H54 (cell line): ENCODE data around the gene BIRC5.

Experiments used
- DNase-seq: peaks from one replicate; pipeline ENCODE4 v3.0.0; 2011; ENCODE audit warnings: low spot score, mixed read lengths; ENCODE audit not compliant: insufficient read length
- FAIRE-seq: peaks from 3 replicates; lab custom pipeline; 2011; peaks lifted over from hg19 to GRCh38; lab: Jason Lieb, UNC
- POLR2A ChIP-seq: IDR thresholded peaks from 2 replicates; pipeline ENCODE4 v1.6.1; 2011; ENCODE audit warnings: low read depth, mild to moderate bottlenecking, low read length

Gene BIRC5

DNA sequence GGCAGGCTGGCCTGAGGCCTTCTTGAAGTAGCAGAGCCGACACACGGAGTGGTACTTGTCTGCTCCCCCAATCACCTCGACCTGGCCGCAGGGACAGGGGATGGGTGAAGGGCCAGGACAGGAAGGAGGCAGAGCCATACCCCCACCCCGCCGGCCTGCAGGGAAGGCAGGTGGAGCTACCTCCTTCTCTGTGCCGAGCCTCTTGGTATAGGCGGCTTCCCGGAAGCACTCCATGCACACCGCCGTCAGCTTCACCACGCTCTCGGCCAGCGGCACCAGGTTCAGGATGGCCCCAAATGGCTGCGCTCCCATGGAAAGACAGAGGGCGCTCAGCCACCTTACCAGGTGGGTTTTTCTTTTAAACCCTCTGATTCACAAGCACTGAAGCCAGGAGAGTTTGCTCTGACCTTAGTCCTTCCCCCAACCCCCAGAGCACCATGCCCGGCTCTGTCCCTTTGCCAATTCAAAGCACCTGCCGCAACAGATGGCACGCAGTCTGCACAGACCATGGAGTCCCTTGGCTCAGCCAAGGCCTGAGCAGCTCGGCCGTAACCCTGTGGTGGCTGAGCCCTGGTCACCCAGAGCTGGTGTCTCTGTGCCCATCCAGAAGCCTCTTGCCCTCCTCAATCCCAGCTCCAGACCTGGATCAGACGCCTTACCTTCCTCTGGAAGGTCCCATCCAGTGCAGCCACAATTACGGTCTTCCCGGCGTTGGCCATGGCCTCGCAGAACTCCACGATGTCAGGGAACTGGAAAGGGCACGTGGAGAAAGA is 39.0 kb upstream of the BIRC5 start:
- no peak for TF ChIP-seq POLR2A
- FAIRE-seq (no peak), DNase-seq (no peak)

DNA sequence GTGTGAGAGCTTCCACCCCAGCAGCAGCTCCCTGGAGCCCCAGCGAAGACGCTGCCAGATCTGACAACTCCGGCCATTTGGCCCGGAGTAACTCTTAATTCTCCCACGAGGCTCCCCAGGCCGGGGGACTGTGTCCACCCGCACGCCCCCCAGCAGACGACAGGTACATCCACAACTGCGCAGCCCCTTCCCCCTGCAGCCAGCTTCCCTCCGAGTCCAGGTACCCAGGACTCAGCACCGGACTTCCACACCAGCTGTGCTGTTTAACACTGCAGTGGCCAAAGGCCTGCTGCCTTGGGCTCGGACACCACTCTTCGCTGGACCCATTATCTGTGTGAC is 38.4 kb upstream of the BIRC5 start:
- DNase-seq (no peak), FAIRE-seq (no peak)
- TF ChIP-seq POLR2A = no peak

DNA sequence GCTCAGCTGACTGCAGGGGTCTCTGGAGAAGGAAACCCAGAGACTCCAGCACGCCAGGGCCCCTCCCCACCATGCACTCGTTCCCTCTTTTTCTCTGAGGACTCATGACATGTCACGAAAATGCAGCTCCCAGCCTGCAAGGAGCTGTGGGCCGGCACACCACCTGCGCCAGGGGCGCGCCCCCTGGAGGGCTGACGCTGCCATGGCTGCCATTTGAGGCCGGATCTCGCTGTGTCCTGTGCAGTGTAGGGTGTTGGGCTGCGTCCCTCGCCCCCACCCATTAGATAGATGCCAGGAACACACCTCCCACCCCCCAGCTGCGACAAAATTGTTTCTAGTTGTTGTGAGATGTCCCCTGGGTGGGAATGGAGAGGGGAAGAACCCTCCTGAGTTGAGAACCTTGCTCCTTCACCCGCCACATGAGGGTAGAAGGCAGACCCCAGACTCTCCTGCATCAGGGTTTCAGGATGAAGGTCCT is 37.5 kb upstream of the BIRC5 start:
- TF ChIP-seq POLR2A = no peak
- FAIRE-seq = no peak
- DNase-seq = no peak

GRCh38 chr17:78179372-78179771 is 34.7 kb upstream of the BIRC5 start:
- DNase-seq (no peak), FAIRE-seq (no peak)
- TF ChIP-seq POLR2A = no peak

- no peak for FAIRE-seq
- no peak for TF ChIP-seq POLR2A
- DNase-seq = no peak
These were observed 34.0 kb upstream of the BIRC5 start for GRCh38 chr17:78180083-78180482.

- TF ChIP-seq POLR2A = no peak
- DNase-seq = no peak
- FAIRE-seq = no peak
These were observed 33.5 kb upstream of the BIRC5 start for GRCh38 chr17:78180508-78180907.

GRCh38 chr17:78182504-78182903 is 31.5 kb upstream of the BIRC5 start:
- DNase-seq = no peak
- no peak for TF ChIP-seq POLR2A
- no peak for FAIRE-seq

GRCh38 chr17:78183916-78184315 is 30.1 kb upstream of the BIRC5 start:
- no peak for TF ChIP-seq POLR2A
- DNase-seq = no peak
- no peak for FAIRE-seq

DNA sequence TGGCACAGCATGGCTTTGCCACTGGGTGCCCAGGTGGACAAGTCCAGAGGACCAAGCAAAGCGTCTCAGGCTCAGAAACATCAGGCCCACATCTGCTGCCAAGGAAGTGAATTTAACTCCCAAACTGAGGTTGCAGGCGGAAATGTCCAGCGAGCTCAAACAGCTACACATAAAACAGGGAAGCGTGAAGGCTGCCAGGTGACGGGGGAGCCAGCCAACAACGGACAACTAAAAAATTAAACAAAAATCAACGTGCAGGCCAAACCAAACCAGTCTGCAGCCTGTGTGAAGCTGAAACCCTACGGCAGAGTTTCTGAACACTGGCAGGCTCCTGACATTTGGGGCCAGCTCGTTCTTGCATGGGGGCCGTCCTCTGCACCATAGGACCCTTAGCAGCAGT is 29.7 kb upstream of the BIRC5 start:
- DNase-seq (no peak), FAIRE-seq (no peak)
- TF ChIP-seq POLR2A = no peak

DNA sequence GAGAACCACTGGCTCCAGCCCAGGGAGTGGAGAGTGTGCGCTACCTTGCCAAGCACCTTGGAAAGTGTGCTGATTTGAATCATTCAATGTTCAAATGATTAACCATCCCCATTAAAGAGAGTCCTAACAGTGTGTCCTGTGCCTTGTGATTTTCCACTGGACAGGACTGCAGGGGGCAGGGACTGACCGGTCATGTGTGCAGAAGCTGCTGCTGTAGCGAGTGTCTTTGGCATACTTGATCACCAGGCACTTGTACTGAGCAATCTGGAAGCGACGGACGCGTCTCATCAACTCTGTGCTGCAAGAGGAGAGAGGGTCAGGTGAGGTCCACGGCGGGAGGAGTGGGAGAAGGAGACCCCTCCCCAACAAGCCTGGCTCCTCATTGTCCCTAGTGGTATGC is 29.2 kb upstream of the BIRC5 start:
- no peak for FAIRE-seq
- no peak for TF ChIP-seq POLR2A
- DNase-seq = no peak

DNA sequence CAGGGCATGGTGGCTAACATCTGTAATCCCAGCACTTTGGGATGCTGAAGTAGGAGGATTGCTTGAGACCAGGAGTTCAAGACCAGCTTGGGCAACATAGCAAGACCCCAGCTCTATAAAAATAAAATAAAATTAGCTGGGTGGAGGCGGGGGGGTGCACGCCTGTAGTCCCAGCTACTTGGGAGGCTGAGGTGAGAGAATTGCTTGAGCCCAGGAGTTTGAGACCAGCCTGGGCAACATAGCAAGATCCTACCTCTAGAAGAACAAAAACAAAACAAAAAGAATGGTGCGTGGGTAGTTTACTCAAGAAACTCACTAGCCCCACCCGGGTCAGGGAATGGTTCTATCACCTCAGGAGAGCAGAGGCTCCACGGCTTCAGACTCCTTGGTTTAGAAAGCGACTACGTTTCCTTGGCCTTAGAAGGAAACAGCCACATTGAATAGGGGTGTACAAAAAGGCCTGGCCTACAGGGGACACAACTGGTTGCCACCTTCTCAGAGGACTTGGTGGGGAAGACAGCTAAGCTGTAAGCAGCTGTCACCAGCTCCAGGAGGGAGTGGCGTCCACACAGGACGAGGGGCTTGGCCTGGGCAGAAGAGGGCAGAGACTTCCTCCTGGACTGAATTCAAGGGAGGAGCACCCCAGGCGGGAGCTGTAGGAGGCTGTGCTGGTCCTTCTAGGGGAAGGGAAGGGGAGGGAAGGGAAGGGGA is 27.9 kb upstream of the BIRC5 start:
- FAIRE-seq (no peak), DNase-seq (peak; percentile 82)
- TF ChIP-seq POLR2A = no peak

DNA sequence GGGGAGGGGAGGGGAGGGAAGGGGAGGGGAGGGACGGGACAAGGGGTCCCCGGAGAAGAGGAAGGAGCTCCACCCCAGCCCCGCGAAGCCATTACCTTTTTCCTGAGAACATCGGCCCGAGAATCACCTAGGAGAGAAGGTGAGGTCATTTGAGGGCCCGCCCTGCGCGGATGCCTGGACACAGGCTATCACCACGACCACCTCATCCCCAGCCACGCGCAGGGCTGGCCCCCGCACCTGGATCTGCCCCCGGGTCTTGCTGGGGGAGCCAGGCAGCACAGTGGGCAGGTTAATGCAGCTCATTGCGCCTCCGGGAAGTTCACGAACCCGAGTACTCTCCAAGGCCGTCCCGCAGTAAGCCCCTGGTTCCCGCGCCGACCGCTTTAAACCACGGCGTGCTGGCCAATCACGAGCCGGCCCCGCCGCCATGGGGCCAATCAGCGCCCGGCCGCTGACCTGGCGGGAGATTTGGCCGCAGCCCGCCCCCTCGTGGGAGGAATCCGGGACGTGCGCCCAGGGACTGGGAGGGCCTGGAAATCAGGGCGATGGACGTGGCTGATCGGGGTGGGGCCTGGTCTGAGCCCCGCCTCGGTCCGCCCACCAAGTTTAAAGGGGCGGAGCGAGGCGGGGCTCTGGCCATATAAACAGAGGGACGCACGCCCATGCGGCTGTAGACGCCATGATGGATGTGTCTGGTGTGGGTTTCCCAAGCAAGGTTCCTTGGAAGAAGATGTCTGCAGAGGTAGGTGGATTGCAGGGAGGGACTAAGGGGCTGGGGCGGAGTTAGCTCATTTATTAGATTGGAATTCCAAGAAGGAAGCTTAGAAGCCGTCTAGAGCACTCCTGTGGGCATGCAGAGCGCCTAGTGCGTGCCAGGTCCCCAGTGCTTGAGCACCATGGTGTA is 27.1 kb upstream of the BIRC5 start, which contains the start of the genes AFMID and TK1:
Gene AFMID (plus strand): TSS at position 671 of the 904 bp plus-strand sequence. CDS start 9 bp downstream, at position 680.
Gene TK1 (minus strand): TSS at position 361 of the 904 bp plus-strand sequence. CDS start 58 bp downstream, at position 303.
- DNase-seq (peak; percentile 95), FAIRE-seq (no peak)
- peak; percentile 93 for TF ChIP-seq POLR2A

DNA sequence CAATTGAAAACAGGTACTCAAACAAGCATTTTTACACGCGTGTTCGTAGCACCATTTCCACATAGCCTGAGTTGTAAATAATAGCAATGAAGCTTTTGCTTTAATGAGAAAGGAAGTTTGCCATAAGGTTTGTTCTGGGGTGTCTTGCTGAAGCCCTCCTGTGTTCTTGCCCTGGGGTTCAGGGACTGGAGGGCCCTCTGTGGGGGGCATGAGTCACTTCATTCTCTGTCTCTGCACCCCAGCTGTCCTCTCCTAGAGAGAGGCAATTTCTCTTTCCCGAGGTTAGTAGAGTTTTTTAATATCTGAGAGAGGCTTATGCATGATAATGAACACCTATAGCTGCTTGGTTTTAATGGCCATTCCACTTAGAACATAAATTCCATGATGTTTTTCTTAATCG is 17.3 kb upstream of the BIRC5 start:
- no peak for TF ChIP-seq POLR2A
- DNase-seq (no peak), FAIRE-seq (no peak)

GRCh38 chr17:78197147-78197832 is 16.8 kb upstream of the BIRC5 start:
- no peak for TF ChIP-seq POLR2A
- DNase-seq = peak; percentile 39
- FAIRE-seq = no peak
